Prostate gland (tissue), 2 donors: Measurements from ENCODE around the gene HOXC5.

Source experiments
- POLR2A ChIP-seq: fragments of 450-650 bp; IDR thresholded peaks from one replicate; pipeline ENCODE4 v1.6.1; 2016; ENCODE audit warnings: antibody characterized with exemption, mild to moderate bottlenecking
- POLR2AphosphoS5 ChIP-seq: sonication (generic); formaldehyde crosslinking; IDR thresholded peaks from one replicate; pipeline ENCODE4 v1.6.1; 2017; ENCODE audit warnings: antibody characterized with exemption
- TF ChIP-seq, protein P1 (sequence below), 4 experiments: fragments of 200-600 bp in 2 of 4; fragments of 450-650 bp in 2 of 4; sonication (generic) in 2 of 4; IDR thresholded peaks; 1 replicate in 3 of 4; 2 replicates in 1 of 4; pipeline ENCODE4 v1.5.1; 2016 to 2019; ENCODE audit warnings: antibody characterized with exemption in 4 of 4, mild to moderate bottlenecking in 2 of 4, moderate library complexity in 2 of 4

DNA sequence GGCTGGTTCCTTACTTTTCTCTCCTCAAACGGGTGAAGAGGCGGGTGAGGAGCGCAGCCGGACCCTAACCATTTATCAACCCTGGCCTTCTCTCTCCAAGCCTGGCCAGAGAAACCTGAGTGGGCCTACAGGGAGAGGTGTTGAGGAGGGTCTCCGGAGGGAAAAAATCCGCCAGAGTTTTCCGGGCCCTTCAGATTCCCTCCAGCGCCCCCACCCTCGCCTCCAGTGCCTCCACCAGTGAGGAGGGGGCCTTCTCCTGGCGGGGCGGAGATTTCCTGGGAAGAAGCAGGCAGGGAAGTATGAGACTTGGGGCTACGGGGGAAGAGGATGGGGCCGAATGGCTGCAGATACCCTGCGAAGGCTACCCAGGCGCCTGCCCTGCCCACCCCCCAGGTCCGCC, 1.4 kb upstream of the HOXC5 start:
- TF ChIP-seq POLR2A (no peak), POLR2AphosphoS5 (no peak)
- TF ChIP-seq, protein P1, sequence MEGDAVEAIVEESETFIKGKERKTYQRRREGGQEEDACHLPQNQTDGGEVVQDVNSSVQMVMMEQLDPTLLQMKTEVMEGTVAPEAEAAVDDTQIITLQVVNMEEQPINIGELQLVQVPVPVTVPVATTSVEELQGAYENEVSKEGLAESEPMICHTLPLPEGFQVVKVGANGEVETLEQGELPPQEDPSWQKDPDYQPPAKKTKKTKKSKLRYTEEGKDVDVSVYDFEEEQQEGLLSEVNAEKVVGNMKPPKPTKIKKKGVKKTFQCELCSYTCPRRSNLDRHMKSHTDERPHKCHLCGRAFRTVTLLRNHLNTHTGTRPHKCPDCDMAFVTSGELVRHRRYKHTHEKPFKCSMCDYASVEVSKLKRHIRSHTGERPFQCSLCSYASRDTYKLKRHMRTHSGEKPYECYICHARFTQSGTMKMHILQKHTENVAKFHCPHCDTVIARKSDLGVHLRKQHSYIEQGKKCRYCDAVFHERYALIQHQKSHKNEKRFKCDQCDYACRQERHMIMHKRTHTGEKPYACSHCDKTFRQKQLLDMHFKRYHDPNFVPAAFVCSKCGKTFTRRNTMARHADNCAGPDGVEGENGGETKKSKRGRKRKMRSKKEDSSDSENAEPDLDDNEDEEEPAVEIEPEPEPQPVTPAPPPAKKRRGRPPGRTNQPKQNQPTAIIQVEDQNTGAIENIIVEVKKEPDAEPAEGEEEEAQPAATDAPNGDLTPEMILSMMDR (IDR thresholded peaks at IDR 0.05), result no peak
